GM19023 (cell line): ENCODE data around the gene BCKDK.
"Not testable (repeated sequence)": the region's sequence is repeated elsewhere in the genome, so short reads cannot be mapped to it uniquely, and the experiment has no call there.

Experiments used
- ATAC-seq: cut with Tn5 transposase; IDR thresholded peaks from one replicate; pipeline ENCODE4 v1.9.1; 2021; ENCODE audit warnings: mild to moderate bottlenecking, moderate library complexity; ENCODE audit not compliant: unreplicated experiment

Gene BCKDK

DNA sequence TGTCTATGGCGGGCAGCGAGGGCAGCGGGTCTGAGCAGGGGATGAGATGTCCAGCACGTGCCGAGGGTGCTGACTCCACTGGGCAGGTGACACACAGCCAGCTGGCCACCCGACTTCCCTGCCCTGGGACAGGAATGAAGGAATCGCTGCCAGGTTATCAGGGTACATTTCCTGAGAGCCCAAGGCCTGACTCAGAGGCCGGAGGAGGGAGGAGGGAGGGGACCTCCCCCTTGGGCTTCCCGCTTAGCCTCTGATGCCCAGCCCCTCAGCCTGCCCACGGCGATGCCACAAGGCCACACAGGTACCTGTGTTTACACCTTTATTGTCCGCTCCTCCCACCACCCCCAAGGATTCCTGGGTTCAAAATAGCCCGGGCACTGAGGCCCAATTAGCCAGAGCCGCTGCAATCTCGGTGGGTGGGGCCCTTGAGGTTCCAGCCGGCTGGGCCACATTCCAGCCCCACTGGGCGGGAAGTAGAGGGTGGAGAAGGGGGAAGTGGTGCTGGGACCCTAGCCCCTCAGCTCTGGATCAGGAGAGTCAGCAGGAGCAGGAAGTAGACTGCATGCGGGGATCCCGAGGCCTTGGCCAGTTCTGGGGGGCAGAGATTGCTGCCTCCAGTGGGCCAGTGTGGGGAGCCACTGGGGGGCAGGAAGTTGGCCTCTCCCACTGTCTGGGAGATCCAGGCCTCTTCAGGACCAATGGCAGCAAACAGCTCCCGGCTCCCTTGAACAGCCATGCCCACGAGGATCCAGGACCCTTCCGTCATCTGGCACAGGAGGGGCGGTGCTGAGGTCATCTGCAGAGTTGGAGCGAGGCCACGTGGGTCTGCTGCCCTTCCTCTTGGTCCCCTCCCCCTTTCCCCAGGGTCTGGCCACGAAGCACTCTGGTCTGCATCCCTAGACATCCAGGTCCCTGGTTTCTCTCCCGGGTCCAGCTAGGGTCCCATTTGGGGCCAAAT lies 30.7 kb downstream of the BCKDK start:
- ATAC-seq = no peak

DNA sequence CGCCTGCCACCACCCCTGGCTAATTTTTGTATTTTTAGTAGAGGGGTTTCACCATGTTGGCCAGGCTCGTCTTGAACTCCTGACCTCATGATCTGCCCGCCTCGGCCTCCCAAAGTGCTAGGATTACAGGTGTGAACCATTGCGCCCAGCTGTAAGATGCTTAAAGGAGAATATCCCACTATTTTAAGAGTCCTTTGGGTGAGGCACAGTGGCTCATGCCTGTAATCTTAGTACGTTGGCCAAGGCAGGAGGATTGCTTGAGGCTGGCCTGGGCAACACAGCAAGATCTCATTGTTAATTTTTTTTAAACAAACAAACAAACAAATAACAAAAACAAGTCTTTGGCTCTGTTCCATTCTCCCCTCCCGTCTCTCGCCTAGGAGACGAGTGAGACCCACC lies 32.9 kb downstream of the BCKDK start:
- ATAC-seq = not testable (repeated sequence)

GRCh38 chr16:31141489-31142108 lies 33.4 kb downstream of the BCKDK start:
- ATAC-seq = peak; percentile 1

DNA sequence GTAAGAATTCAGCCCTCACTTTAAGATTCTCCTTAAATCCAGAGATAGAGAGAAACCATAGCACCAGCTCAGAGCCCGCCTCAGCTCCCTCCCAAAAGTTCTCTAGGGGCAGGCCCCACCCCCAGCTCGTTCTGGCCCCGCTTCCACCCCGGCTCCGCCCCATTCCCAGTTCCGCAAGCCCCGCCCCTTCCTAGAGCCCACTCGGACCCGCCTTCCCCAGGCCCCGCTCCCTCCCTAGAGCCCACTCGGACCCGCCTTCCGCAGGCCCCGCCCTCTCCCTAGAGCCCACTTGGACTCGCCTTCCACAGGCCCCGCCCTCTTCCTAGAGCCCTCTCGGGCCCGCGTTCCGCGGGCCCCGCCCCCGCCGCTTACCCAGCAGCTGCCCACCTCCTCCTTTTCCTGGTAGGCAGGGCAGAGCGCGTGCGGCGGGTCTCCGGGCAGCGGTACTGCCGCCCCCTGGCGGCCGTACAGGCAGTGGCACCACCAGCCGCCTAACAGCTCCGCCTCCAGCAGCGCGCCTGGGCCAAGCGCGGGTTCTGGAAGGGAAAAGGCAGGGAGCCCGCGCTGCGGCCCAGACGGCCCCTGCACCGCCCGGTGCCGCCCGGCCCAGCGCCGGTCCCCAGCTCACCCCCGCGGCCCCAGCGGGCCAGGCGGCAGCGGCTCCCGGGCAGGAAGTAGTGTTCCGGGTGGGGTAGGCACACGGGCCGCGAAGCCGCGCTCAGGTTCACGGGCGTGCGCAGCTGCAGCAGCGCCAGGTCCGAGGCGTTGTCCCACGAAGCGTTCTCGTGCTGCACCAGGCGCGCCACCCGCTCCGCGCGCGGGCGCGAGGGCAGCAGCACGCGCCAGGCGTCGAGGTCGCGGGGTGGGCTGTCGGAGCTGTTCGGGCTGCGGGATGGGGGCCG lies 34.2 kb downstream of the BCKDK start:
- peak; percentile 87 for ATAC-seq

DNA sequence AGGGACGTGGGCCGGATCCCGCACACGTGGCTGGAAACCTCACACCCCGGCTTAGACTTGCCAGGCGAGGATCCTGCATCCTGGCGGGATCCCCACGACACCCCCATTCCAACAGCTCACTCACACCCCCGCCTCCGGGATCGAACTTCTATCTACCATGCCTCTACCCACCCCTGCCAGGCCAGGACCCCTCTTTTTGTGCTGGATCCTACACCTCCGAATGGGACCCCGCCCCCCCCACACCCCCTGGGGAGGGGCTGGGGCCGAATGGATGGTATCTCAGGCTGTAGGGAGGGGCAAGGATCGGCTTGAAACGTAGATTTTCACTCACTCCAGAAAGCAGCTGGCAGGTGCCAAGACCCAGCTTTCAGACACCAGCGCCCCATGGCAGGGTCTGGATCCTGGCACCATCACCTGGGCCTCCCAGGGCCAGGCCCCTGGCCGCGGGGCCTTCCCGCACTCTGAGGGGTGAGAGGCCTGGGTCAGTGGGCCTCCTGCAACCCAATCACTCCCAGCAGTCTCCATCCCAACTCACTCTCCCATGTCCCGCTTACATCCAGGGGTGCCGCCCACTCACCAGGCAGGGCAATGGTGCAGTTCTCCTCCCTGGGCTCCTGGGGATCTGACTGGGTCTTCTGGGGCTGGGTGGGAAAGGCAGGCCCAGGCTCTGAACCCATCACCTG lies 35.0 kb downstream of the BCKDK start:
- no peak for ATAC-seq

- ATAC-seq = no peak
These were observed 35.5 kb downstream of the BCKDK start for GRCh38 chr16:31143694-31144148.

DNA sequence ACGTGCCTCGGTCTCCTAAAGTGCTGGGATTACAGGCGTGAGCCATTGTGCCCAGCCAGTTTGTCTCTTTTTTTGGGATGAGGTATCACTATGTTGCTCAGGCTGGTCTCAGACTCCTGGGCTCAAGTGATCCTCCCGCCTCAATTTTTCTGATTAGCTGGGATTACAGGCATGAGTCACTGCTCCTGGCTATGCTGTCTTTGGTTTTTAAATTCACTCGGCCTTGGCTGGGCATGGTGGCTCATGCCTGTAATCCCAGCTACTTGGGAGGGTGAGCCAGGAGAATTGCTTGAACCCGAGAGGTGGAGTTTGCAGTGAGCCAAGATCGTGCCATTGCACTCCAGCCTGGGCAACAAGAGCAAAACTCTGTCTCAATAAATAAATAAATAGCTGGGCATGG lies 36.2 kb downstream of the BCKDK start:
- ATAC-seq = not testable (repeated sequence)

DNA sequence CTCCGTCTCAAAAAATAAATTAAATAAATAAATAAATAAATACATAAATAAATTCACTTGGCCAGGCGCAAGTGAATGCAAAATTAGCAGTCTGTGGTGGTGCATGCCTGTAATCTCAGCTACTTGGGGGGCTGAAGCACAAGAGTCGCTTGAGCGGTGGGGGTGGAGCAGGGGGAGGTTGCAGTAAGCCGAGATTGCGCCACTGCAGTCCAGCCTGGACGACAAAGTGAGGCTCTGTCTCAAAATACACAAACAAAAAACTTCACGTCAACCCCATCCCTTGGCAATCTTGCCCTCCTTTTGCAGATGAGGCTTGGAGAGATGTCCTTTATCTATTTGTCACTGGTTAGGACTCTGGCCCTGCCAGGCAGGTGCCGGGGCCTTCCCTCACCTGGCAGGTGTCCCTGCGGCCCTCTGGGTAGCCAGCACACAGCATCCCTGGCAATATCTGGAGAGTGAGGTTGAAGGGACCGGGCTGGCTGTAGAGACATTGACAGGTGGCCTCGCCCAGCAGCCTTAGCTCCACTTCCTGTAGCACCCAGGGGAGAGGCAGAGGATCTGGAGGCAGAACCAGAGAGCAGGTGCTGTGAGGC lies 37.3 kb downstream of the BCKDK start:
- no peak for ATAC-seq

DNA sequence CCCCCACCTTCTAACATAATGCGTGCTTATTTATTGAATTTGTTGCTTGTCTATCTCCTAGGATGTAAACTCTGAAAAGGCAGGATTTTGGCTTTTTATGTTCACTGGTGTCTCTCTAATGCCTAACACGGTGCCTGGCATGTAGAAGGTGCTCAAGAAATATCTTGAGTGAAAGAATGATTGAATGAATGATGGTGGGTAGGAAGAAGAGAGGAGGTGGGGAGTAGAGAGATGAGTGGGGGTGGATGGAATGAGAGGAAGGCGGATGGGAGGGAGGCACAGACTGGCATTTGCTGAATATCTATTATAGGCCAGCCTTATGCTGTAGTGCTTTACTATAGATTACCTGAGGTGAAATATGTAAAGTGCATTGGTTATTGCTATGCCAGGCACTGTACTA lies 39.4 kb downstream of the BCKDK start:
- no peak for ATAC-seq

- no peak for ATAC-seq
These were observed 40.1 kb downstream of the BCKDK start for GRCh38 chr16:31148281-31148728.

GRCh38 chr16:31148896-31149295 lies 40.7 kb downstream of the BCKDK start:
- no peak for ATAC-seq

DNA sequence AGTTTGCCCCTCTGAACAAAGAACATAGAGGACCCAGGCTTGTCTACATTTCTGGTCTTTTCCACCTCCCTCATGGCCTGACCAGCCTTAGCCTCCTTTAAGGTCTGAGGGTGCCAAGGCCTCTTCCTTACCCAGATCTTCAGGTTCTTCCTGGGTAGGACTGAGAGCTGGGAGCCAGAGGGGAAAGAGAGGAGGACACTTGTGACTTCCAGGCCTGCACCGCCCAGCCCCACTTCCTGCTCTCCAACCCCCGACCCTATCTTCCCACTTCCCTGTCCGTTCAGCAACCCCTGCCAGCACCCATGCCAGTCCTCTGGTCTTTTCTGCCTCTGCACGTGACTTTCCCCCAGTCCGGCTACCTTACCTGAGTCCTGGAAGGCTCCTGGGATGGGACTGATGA lies 41.1 kb downstream of the BCKDK start:
- no peak for ATAC-seq

DNA sequence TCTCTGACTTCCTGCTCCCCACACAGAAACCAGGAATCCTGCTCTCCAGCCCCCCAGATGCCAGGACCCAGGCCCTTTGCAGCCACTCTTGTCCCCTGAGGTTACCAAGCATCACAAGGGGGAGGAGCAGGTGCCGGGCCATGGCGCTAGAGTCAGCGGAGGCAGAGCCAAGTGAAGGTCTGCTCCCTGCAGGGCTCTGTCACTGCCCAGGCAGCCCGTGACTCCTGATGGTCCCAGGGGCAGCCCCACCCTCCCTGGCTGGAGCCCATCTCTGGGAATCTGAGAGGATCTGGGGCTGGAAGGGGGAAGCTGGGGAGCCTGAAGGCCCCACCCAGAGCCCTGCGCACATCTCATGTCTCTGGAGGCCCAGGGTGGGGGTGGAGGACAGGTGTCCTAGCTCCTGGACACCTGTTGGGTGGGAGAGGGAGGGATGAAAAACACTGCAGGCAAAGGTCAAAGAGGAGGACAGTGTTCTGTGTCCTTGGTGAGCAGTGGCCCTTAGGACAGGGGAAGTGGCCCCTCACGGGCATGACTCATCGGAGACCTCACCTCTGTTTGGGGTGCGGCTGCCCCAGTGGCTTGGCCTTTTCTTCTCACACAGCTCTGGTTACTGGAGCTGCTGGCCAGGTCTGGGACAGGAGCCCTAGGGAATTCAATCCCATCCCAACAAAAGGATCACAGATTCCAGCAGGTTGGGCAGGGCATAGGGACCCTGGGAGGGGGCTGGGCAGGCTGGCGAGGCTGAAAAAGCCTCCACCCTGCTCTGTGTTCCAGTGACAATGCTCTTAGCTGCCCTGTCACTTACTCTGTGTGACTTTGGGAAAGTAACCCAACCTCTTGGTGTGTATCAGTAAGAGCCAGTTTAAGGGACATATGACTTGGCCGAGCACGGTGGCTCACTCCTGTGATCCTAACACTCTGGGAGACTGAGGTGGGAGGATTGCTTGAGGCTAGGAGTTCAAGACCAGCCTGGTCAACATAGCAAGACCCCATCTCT lies 42.0 kb downstream of the BCKDK start, which contains the start of gene PRSS36:
Gene PRSS36 (minus strand): TSS at position 173 of the 997 bp plus-strand sequence. CDS start 31 bp downstream, at position 142.
- ATAC-seq = no peak

- not testable (repeated sequence) for ATAC-seq
These were observed 42.8 kb downstream of the BCKDK start for GRCh38 chr16:31150976-31151375.

- no peak for ATAC-seq
These were observed 49.0 kb downstream of the BCKDK start for GRCh38 chr16:31157136-31157535.
